GM19438 (cell line): Measurements from ENCODE around the gene S100A4.
"Not testable (repeated sequence)": the region's sequence is repeated elsewhere in the genome, so short reads cannot be mapped to it uniquely, and the experiment has no call there.

Source experiments
- ATAC-seq: cut with Tn5 transposase; IDR thresholded peaks from one replicate; pipeline ENCODE4 v1.9.1; 2021; ENCODE audit warnings: low read depth; ENCODE audit not compliant: unreplicated experiment

S100A4 gene

GRCh38 chr1:153545067-153546055 is at the start of gene S100A4:
Gene S100A4 (minus strand): TSS chr1:153545806. CDS start chr1:153544794, 1,012 bp downstream.
- ATAC-seq, result peak; percentile 73

- ATAC-seq, result no peak
Observed at GRCh38 chr1:153592748-153593147, 47.1 kb upstream of the S100A4 start.

- no peak for ATAC-seq
Observed at GRCh38 chr1:153588482-153588881, 42.9 kb upstream of the S100A4 start.

- ATAC-seq, result not testable (repeated sequence)
Observed at GRCh38 chr1:153588033-153588432, 42.4 kb upstream of the S100A4 start.

- no peak for ATAC-seq
Observed at GRCh38 chr1:153587314-153587713, 41.7 kb upstream of the S100A4 start.

GRCh38 chr1:153586347-153586746 is 40.7 kb upstream of the S100A4 start:
- no peak for ATAC-seq

GRCh38 chr1:153585006-153585405 is 39.4 kb upstream of the S100A4 start:
- no peak for ATAC-seq

- no peak for ATAC-seq
Observed at GRCh38 chr1:153583976-153584375, 38.4 kb upstream of the S100A4 start.

- ATAC-seq, result not testable (repeated sequence)
Observed at GRCh38 chr1:153583514-153583913, 37.9 kb upstream of the S100A4 start.

- not testable (repeated sequence) for ATAC-seq
Observed at GRCh38 chr1:153582836-153583235, 37.2 kb upstream of the S100A4 start.

GRCh38 chr1:153578936-153579335 is 33.3 kb upstream of the S100A4 start:
- ATAC-seq, result no peak

- ATAC-seq, result no peak
Observed at GRCh38 chr1:153578490-153578889, 32.9 kb upstream of the S100A4 start.

- no peak for ATAC-seq
Observed at GRCh38 chr1:153577624-153578051, 32.0 kb upstream of the S100A4 start.

GRCh38 chr1:153577138-153577537 is 31.5 kb upstream of the S100A4 start:
- ATAC-seq, result no peak

- ATAC-seq, result not testable (repeated sequence)
Observed at GRCh38 chr1:153575497-153575896, 29.9 kb upstream of the S100A4 start.

- ATAC-seq, result not testable (repeated sequence)
Observed at GRCh38 chr1:153575081-153575491, 29.5 kb upstream of the S100A4 start.

- ATAC-seq, result no peak
Observed at GRCh38 chr1:153573351-153573750, 27.7 kb upstream of the S100A4 start.

- ATAC-seq, result no peak
Observed at GRCh38 chr1:153572569-153573015, 27.0 kb upstream of the S100A4 start.

- ATAC-seq, result no peak
Observed at GRCh38 chr1:153571706-153572105, 26.1 kb upstream of the S100A4 start.

GRCh38 chr1:153570874-153571273 is 25.3 kb upstream of the S100A4 start:
- no peak for ATAC-seq

- ATAC-seq, result no peak
Observed at GRCh38 chr1:153569465-153569864, 23.9 kb upstream of the S100A4 start.
